ENCODE measurements around the gene KRTAP4-7. TPM values are rescaled to one million over a fixed set of nuclear protein-coding genes. Genes with fewer than 3 reads are reported as not detected.
"Not testable (repeated sequence)": the region's sequence is repeated elsewhere in the genome, so short reads cannot be mapped to it uniquely, and the experiment has no call there.

Gene KRTAP4-7
- polyA plus RNA-seq, 2 of the 4 experiments (the other 2 are of a cell fraction), result not detected

GRCh38 chr17:41116297-41116696, 32.3 kb downstream of the KRTAP4-7 start:
- H3K4me2 ChIP-seq, result no peak overlapping the region
- POLR2A ChIA-PET, result no interaction called here
- CTCF ChIA-PET, result no interaction called here
- no peak overlapping the region for H3K27ac ChIP-seq
- no peak for FAIRE-seq
- H3K4me3 ChIP-seq, result no peak overlapping the region
- no peak for TF ChIP-seq MAFK (IDR thresholded peaks at IDR 0.05; ENCODE audit: partially characterized antibody)
- TF ChIP-seq PHF8 (IDR thresholded peaks at IDR 0.05; ENCODE audit: borderline replicate concordance, low read depth), result no peak
- TF ChIP-seq RNF2 (IDR thresholded peaks at IDR 0.05; ENCODE audit: borderline replicate concordance, low read depth), result no peak
- TF ChIP-seq CHD2 (IDR thresholded peaks at IDR 0.05; ENCODE audit: low read length, partially characterized antibody), result no peak
- no peak for TF ChIP-seq ZFP36 (IDR thresholded peaks at IDR 0.05; ENCODE audit: borderline replicate concordance, partially characterized antibody)
- no peak for TF ChIP-seq RAD21 (conservative IDR thresholded peaks at IDR 0.05 in 1 of 2, IDR thresholded peaks at IDR 0.05 in 1 of 2)
- no peak for TF ChIP-seq HES2 (IDR thresholded peaks at IDR 0.05)
- no peak for TF ChIP-seq ESRRA (IDR thresholded peaks at IDR 0.05; ENCODE audit: borderline replicate concordance, low read length)
- TF ChIP-seq RFX5 (IDR thresholded peaks at IDR 0.05), result no peak
- no peak for TF ChIP-seq USF2 (IDR thresholded peaks at IDR 0.05)
- TF ChIP-seq PBX3 (IDR thresholded peaks at IDR 0.05), result no peak
- no peak for TF ChIP-seq HMGXB4 (CRISPR knock-in tag; IDR thresholded peaks at IDR 0.05; ENCODE audit: borderline replicate concordance)
- TF ChIP-seq TP53 (CRISPR knock-in tag; IDR thresholded peaks at IDR 0.05), result no peak
- no peak for TF ChIP-seq SREBF2 (IDR thresholded peaks at IDR 0.05)
- TF ChIP-seq HEYL (CRISPR knock-in tag; IDR thresholded peaks at IDR 0.05), result no peak
- TF ChIP-seq POLR2AphosphoS2 (conservative IDR thresholded peaks at IDR 0.05; ENCODE audit: low read length), result no peak
- TF ChIP-seq CHD4 (IDR thresholded peaks at IDR 0.05; ENCODE audit: borderline replicate concordance), result no peak
- no peak for TF ChIP-seq EHF (CRISPR knock-in tag; IDR thresholded peaks at IDR 0.05)
- TF ChIP-seq RARB (CRISPR knock-in tag; IDR thresholded peaks at IDR 0.05), result no peak
- 86% methylated on average over 5 of the region's 5 CpGs for whole genome bisulfite sequencing (ENCODE audit: missing lambda C conversion rate)
- no peak for ATAC-seq
- no peaks in the 10 kb centered on the region for H3K4me1 ChIP-seq
- peaks cover 5% of the 10 kb centered on the region; the same call in 1 of the 3 replicates for H3K9me3 ChIP-seq
- no peak for DNase-seq (ENCODE audit: low read depth in 1 of 2, low spot score in 1 of 2)

GRCh38 chr17:41117846-41118386, 34.0 kb downstream of the KRTAP4-7 start, which contains the start of gene KRTAP4-11:
Gene KRTAP4-11 (minus strand): TSS chr17:41118373. CDS start chr17:41118315, 58 bp downstream.
- POLR2A ChIA-PET, CTCF ChIA-PET: not testable (repeated sequence)

GRCh38 chr17:41118721-41119120, 34.8 kb downstream of the KRTAP4-7 start:
- no peaks in the 10 kb centered on the region for H3K9me3 ChIP-seq
- POLR2A ChIA-PET, result no interaction called here
- no peaks in the 10 kb centered on the region for H3K4me1 ChIP-seq
- ATAC-seq (no peak), FAIRE-seq (no peak), DNase-seq (ENCODE audit: low read depth in 1 of 2, low spot score in 1 of 2) (no peak)
- no peak overlapping the region for H3K27ac ChIP-seq
- CTCF ChIA-PET, result no interaction called here
- H3K4me2 ChIP-seq, result no peak overlapping the region
- no peak overlapping the region for H3K4me3 ChIP-seq
- 70% methylated on average over 4 of the region's 4 CpGs for WGBS (ENCODE audit: missing lambda C conversion rate)
- TF ChIP-seq RNF2 (IDR thresholded peaks at IDR 0.05; ENCODE audit: borderline replicate concordance, low read depth) (no peak), SREBF2 (IDR thresholded peaks at IDR 0.05) (no peak), TFCP2L1 (CRISPR knock-in tag; IDR thresholded peaks at IDR 0.05) (no peak), HOXB5 (CRISPR knock-in tag; IDR thresholded peaks at IDR 0.05) (no peak), EHMT2 (IDR thresholded peaks at IDR 0.05; ENCODE audit: low read depth) (no peak), POLR2AphosphoS2 (conservative IDR thresholded peaks at IDR 0.05; ENCODE audit: low read length) (no peak), HDAC2 (IDR thresholded peaks at IDR 0.05) (no peak), HMGXB4 (CRISPR knock-in tag; IDR thresholded peaks at IDR 0.05; ENCODE audit: borderline replicate concordance) (no peak), MYC (IDR thresholded peaks at IDR 0.05; ENCODE audit: borderline replicate concordance, low read length) (no peak), RFX5 (IDR thresholded peaks at IDR 0.05) (no peak), CEBPB (IDR thresholded peaks at IDR 0.05) (no peak), ESRRA (IDR thresholded peaks at IDR 0.05; ENCODE audit: borderline replicate concordance, low read length) (no peak), HEYL (CRISPR knock-in tag; IDR thresholded peaks at IDR 0.05) (no peak), ZC3H11A (IDR thresholded peaks at IDR 0.05) (no peak), HES2 (IDR thresholded peaks at IDR 0.05) (no peak), EHF (CRISPR knock-in tag; IDR thresholded peaks at IDR 0.05) (no peak), GATA3 (IDR thresholded peaks at IDR 0.05; ENCODE audit: borderline replicate concordance) (no peak), JUN (IDR thresholded peaks at IDR 0.05) (no peak)

More at GRCh38 chr17:41117846-41118386, 34.0 kb downstream of the KRTAP4-7 start, which contains the start of gene KRTAP4-11:
- DNase-seq (ENCODE audit: low read depth in 1 of 2, low spot score in 1 of 2); FAIRE-seq; H3K27ac ChIP-seq; H3K4me3 ChIP-seq; H3K4me2 ChIP-seq; H3K9me3 ChIP-seq; H3K4me1 ChIP-seq; ATAC-seq: not testable (repeated sequence)
- WGBS (ENCODE audit: missing lambda C conversion rate), result 65% methylated on average over 6 of the region's 10 CpGs
